ENCODE results near the gene SLC35A2. TPM values are rescaled to one million over a fixed set of nuclear protein-coding genes. Genes with fewer than 3 reads are reported as not detected.

SLC35A2 gene
- total and polyA plus RNA-seq, 2 of the 4 experiments (the other 2 are of a cell fraction) = 10.8 to 48.3 TPM

- no peak overlapping the region for H3K9ac ChIP-seq (ENCODE audit: low read depth, low read length)
- no peak for ATAC-seq (ENCODE audit: low read depth)
- no peaks in the 10 kb centered on the region for H3K4me1 ChIP-seq (ENCODE audit: control insufficient read depth, insufficient read depth, low read length)
- BruUV-seq (replicated peaks) = no TSS peak
- in situ Hi-C loops (cut with MboI; ENCODE audit: low sequenced_read_pairs) (no loop called here), dilution Hi-C loops (cut with HindIII; ENCODE audit: low sequenced_read_pairs, unreplicated experiment) (no loop called here), intact Hi-C loops (cut with micrococcal nuclease) (no loop called here)
- no peak overlapping the region for H2BK5ac ChIP-seq (ENCODE audit: low read depth, low read length, poor library complexity, severe bottlenecking)
- H3K27ac ChIP-seq (ENCODE audit: insufficient read depth, low read length) = no peak overlapping the region
- H3K4ac ChIP-seq (ENCODE audit: low read depth, low read length) = no peak overlapping the region
- peaks cover 0 to 14% of the 10 kb centered on the region in 2 experiments; a peak in 2 of 4 replicates for H3K79me1 ChIP-seq (ENCODE audit: low read depth in 1 of 2, low read length in 2 of 2)
- DNase-seq = no peak
- TF ChIP-seq CEBPB (IDR thresholded peaks at IDR 0.05; ENCODE audit: low read depth, low read length) (no peak), MAZ (IDR thresholded peaks at IDR 0.05; ENCODE audit: borderline replicate concordance, low read depth, low read length) (no peak), RCOR1 (IDR thresholded peaks at IDR 0.05; ENCODE audit: insufficient replicate concordance, low read length) (no peak), BHLHE40 (IDR thresholded peaks at IDR 0.05; ENCODE audit: low read depth, low read length) (no peak), NFE2L2 (IDR thresholded peaks at IDR 0.05; ENCODE audit: low read depth, low read length) (no peak), ELK1 (IDR thresholded peaks at IDR 0.05; ENCODE audit: borderline replicate concordance, low read depth, low read length) (no peak), POLR2A (IDR thresholded peaks at IDR 0.05; ENCODE audit: low read depth, low read length) (no peak), MAFK (IDR thresholded peaks at IDR 0.05; ENCODE audit: low read depth, low read length) (no peak), CTCF (conservative IDR thresholded peaks at IDR 0.05; ENCODE audit: low read depth, low read length) (no peak), RFX5 (IDR thresholded peaks at IDR 0.05; ENCODE audit: low read depth, low read length) (no peak)
- H4K5ac ChIP-seq (ENCODE audit: low read depth, low read length) = no peak overlapping the region
- peaks cover 4% of the 10 kb centered on the region for H4K20me1 ChIP-seq (ENCODE audit: insufficient read depth, low read length)
- H4K91ac ChIP-seq (ENCODE audit: insufficient read depth, low read depth, low read length) = no peak overlapping the region
- no peaks in the 10 kb centered on the region for H3K9me1 ChIP-seq (ENCODE audit: insufficient read depth, low read length)
- no peak overlapping the region for H2BK120ac ChIP-seq (ENCODE audit: low read depth, low read length)
- H3K4me3 ChIP-seq (ENCODE audit: insufficient read depth, low read depth, low read length) = no peak overlapping the region
- H2AFZ ChIP-seq (replicated peaks; ENCODE audit: low read length, poor library complexity) = no peak overlapping the region
- no peak overlapping the region for H3K4me2 ChIP-seq (ENCODE audit: low read depth, low read length)
- H3K14ac ChIP-seq (replicated peaks; ENCODE audit: low read depth, low read length) = no peak overlapping the region
- 84% methylated on average over 8 of the region's 14 CpGs; no CpG with 5 or more reads in 1 of the 2 experiments for WGBS, 2 experiments (ENCODE audit: extremely low coverage in 2 of 2, insufficient read length in 1 of 2)
- no peak overlapping the region for H2BK15ac ChIP-seq (ENCODE audit: low read depth, low read length)
- no peak overlapping the region for H4K8ac ChIP-seq (ENCODE audit: low read depth in 2 of 2, low read length in 2 of 2)
- POLR2A ChIA-PET (ENCODE audit: unreplicated experiment) = no interaction called here
- no peak overlapping the region for H3K18ac ChIP-seq (ENCODE audit: low read depth, low read length)
- CTCF ChIA-PET = no interaction called here
- H3K36me3 ChIP-seq (ENCODE audit: control insufficient read depth, insufficient read depth, low read length) = peaks cover 19% of the 10 kb centered on the region
- H3K27me3 ChIP-seq (ENCODE audit: control insufficient read depth, insufficient read depth, low read length) = no peaks in the 10 kb centered on the region
- no peak overlapping the region for H2AK5ac ChIP-seq (ENCODE audit: low read depth, low read length)
- H3K9me3 ChIP-seq (ENCODE audit: control insufficient read depth, insufficient read depth, low read length) = no peaks in the 10 kb centered on the region; the same call in 1 of the 2 replicates
- no peak overlapping the region for H3K23ac ChIP-seq (ENCODE audit: low read depth, low read length)
- H2AK9ac ChIP-seq (replicated peaks; ENCODE audit: low read depth, low read length, poor library complexity) = no peak overlapping the region
- H2BK20ac ChIP-seq (ENCODE audit: low read depth, low read length) = no peak overlapping the region
- no peak overlapping the region for H3K56ac ChIP-seq (ENCODE audit: extremely low read depth, insufficient read depth, low read length)
Measured at GRCh38 chrX:48902776-48903175, 8.7 kb downstream of the SLC35A2 start.

Data from IMR-90 (cell line).